Neural crest cell (in vitro differentiated cells): ENCODE results near the gene ACAD11. TPM values are rescaled to one million over a fixed set of nuclear protein-coding genes. Genes with fewer than 3 reads are reported as not detected.

ENCODE experiments used
- DNase-seq: peaks from one replicate; pipeline ENCODE4 v3.0.0; 2021; ENCODE audit warnings: low read depth, mixed read lengths, low spot score
- H3K27ac Mint-ChIP-seq: one replicate; pipeline ENCODE4 v1.8.0; 2021; ENCODE audit warnings: mild to moderate bottlenecking, mixed read lengths; ENCODE audit not compliant: unreplicated experiment
- H3K27me3 Mint-ChIP-seq: 2 replicates; pipeline ENCODE4 v1.8.0; 2021; ENCODE audit warnings: low read depth, mild to moderate bottlenecking, mixed read lengths
- H3K36me3 Mint-ChIP-seq: 2 replicates; pipeline ENCODE4 v1.8.0; 2021; ENCODE audit warnings: low read depth, mild to moderate bottlenecking, mixed read lengths
- H3K4me1 Mint-ChIP-seq: 2 replicates; pipeline ENCODE4 v1.8.0; 2021; ENCODE audit warnings: mixed read lengths
- H3K4me3 Mint-ChIP-seq: one replicate; pipeline ENCODE4 v1.8.0; 2021; ENCODE audit warnings: mild to moderate bottlenecking, mixed read lengths
- H3K9me3 Mint-ChIP-seq: 2 replicates; pipeline ENCODE4 v1.8.0; 2021; ENCODE audit warnings: mixed read lengths
- total RNA-seq: library from RNA; stranded (reverse); gene quantifications from 2 replicates; pipeline ENCODE4 v1.2.1, GENCODE V29; 2021
- TF ChIP-seq, protein P1 (sequence below): fragments of 200-600 bp; sonication (generic); conservative IDR thresholded peaks from 2 replicates; pipeline ENCODE4 v1.5.0; 2021; ENCODE audit warnings: antibody characterized with exemption, mild to moderate bottlenecking

ACAD11 gene
- total RNA-seq, 1 donor from 2014 or later, result 16.7 TPM

DNA sequence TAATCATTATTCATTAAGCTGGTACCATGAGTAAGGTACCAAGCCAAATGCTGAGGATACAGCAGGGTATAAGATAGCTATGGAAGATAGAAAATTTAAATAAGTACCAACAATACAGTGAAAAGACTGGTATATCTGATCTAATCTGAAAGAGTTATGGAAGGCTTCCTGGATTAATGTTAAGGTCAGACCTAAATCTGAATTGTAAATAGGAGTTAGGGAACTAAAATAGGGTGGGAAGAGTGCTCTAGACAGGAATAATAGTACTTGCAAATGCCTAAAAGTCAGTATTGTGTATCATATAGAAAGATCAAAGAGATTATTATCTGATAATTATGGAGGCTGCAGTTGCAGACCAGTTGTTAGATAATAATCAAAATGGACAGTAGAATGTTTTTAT is 65.1 kb downstream of the ACAD11 start:
- DNase-seq, result no peak
- Mint-ChIP-seq H3K4me3 (no peak overlapping the region), H3K27me3 (no peaks in the 10 kb centered on the region), H3K27ac (no peak overlapping the region), H3K4me1 (no peaks in the 10 kb centered on the region), H3K36me3 (peaks cover 20% of the 10 kb centered on the region), H3K9me3 (no peaks in the 10 kb centered on the region)
- TF ChIP-seq, protein P1, sequence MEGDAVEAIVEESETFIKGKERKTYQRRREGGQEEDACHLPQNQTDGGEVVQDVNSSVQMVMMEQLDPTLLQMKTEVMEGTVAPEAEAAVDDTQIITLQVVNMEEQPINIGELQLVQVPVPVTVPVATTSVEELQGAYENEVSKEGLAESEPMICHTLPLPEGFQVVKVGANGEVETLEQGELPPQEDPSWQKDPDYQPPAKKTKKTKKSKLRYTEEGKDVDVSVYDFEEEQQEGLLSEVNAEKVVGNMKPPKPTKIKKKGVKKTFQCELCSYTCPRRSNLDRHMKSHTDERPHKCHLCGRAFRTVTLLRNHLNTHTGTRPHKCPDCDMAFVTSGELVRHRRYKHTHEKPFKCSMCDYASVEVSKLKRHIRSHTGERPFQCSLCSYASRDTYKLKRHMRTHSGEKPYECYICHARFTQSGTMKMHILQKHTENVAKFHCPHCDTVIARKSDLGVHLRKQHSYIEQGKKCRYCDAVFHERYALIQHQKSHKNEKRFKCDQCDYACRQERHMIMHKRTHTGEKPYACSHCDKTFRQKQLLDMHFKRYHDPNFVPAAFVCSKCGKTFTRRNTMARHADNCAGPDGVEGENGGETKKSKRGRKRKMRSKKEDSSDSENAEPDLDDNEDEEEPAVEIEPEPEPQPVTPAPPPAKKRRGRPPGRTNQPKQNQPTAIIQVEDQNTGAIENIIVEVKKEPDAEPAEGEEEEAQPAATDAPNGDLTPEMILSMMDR, result no peak

DNA sequence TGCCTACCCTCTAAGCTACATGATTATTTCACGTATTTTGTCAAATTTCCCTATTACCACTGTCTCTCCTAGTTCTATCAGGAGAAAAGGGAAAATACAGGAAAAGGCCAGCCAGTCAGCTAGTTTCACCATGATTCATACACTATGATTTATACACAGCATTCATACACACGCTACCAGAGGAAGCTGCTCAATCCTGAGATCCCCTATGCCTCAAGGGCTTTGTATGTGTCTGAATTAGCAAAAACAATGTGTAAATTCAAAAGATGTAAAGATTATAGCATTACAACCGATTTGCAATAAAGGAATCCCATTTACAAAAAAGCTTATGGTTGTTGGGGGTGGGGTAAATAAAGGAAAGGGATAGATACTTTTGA is 65.7 kb downstream of the ACAD11 start:
- DNase-seq, result no peak
- H3K4me3 Mint-ChIP-seq, result no peak overlapping the region
- peaks cover 21% of the 10 kb centered on the region for H3K36me3 Mint-ChIP-seq
- no peaks in the 10 kb centered on the region for H3K4me1 Mint-ChIP-seq
- H3K27me3 Mint-ChIP-seq, result no peaks in the 10 kb centered on the region
- TF ChIP-seq, protein P1, result no peak
- no peak overlapping the region for H3K27ac Mint-ChIP-seq
- no peaks in the 10 kb centered on the region for H3K9me3 Mint-ChIP-seq

DNA sequence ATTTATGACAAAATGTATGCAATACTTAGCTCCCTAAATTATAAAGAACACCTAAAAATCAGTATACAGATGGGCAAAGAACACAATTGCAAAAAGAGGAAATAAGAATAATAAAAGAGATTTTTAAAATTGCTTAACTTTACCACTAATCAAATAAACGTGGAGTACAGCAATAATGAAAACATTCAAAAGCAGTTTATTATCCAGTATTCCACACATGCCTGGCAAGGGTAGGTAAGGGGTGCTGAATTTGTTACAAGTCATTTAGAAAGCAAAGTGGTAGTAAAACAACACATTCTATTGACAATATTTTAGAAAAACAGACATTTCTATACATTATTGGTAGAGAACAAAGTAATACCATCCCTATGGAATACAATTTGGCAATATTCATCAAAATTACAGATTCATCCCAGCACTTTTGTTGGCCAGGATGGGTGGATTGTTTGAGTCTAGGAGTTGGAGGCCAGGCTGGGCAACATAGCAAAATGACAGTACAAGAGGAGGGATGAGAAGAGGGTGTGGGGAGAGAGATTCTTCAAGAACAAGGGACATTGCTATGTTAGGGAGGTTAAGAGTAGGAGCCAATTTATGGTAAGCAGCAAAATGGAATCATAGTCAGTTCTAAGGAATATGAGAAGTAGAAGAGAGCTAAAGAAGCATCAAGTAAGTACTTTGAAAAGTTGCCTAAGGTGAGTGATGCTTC is 66.2 kb downstream of the ACAD11 start:
- no peak overlapping the region for H3K27ac Mint-ChIP-seq
- H3K36me3 Mint-ChIP-seq, result peaks cover 18% of the 10 kb centered on the region
- H3K9me3 Mint-ChIP-seq, result no peaks in the 10 kb centered on the region
- TF ChIP-seq, protein P1, result no peak
- H3K27me3 Mint-ChIP-seq, result no peaks in the 10 kb centered on the region
- H3K4me3 Mint-ChIP-seq, result no peak overlapping the region
- no peak for DNase-seq
- no peaks in the 10 kb centered on the region for H3K4me1 Mint-ChIP-seq

DNA sequence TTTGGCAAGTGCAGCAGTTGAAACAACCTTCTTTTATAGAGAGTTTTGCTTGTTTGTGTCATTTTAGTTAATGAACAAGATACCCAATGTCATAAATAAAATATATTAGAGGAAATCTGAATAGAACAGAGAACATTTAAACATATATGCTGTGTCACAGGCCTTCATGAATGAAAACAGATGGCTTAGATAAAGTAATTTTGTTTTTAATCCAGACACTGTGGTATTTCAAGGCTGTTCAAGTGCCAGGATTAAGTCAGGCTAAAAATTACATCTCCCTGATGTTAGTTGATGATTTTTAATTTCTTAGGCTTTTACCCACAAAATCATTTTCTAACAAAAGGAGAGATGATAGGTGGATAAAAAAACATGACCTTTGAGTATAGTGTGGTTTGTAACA is 67.4 kb downstream of the ACAD11 start:
- DNase-seq, result no peak
- Mint-ChIP-seq H3K27me3 (no peaks in the 10 kb centered on the region), H3K4me3 (no peak overlapping the region), H3K36me3 (peaks cover 20% of the 10 kb centered on the region), H3K4me1 (no peaks in the 10 kb centered on the region), H3K27ac (no peak overlapping the region), H3K9me3 (no peaks in the 10 kb centered on the region)
- TF ChIP-seq, protein P1, result no peak

GRCh38 chr3:132587401-132587800 is 72.2 kb downstream of the ACAD11 start:
- no peak for DNase-seq
- Mint-ChIP-seq H3K9me3 (no peaks in the 10 kb centered on the region), H3K27me3 (no peaks in the 10 kb centered on the region), H3K4me1 (no peaks in the 10 kb centered on the region), H3K27ac (no peak overlapping the region), H3K36me3 (peaks cover 19% of the 10 kb centered on the region), H3K4me3 (no peak overlapping the region)
- TF ChIP-seq, protein P1, result no peak
